WTC11 (cell line): ENCODE results near the gene HELZ.

Experiments used
- CBFB ChIP-seq: sonication (generic); formaldehyde crosslinking; IDR thresholded peaks from 2 replicates; pipeline ENCODE4 v1.8.1; 2022; ENCODE audit warnings: mild to moderate bottlenecking, low read depth, missing genetic modification reagents
- CREB1 ChIP-seq: sonication (generic); formaldehyde crosslinking; IDR thresholded peaks from 2 replicates; pipeline ENCODE4 v1.8.0; 2023; ENCODE audit warnings: mild to moderate bottlenecking, missing genetic modification reagents
- EMX1 ChIP-seq: fragments of 250-450 bp; sonication (Bioruptor Pico); IDR thresholded peaks from 2 replicates; pipeline ENCODE4 v1.8.0; 2021; ENCODE audit warnings: mild to moderate bottlenecking
- JUN ChIP-seq: sonication (generic); formaldehyde crosslinking; IDR thresholded peaks from 2 replicates; pipeline ENCODE4 v1.8.0; 2023; ENCODE audit warnings: mild to moderate bottlenecking, missing genetic modification reagents
- MYBL2 ChIP-seq: sonication (generic); formaldehyde crosslinking; IDR thresholded peaks from 2 replicates; pipeline ENCODE4 v1.8.1; 2023; ENCODE audit warnings: mild to moderate bottlenecking, moderate library complexity, missing genetic modification reagents
- NR3C1 ChIP-seq: sonication (generic); formaldehyde crosslinking; conservative IDR thresholded peaks from 2 replicates; pipeline ENCODE4 v1.8.1; 2023; ENCODE audit warnings: low read depth, mild to moderate bottlenecking, missing genetic modification reagents
- PRRX2 ChIP-seq: fragments of 250-450 bp; sonication (Bioruptor Pico); IDR thresholded peaks from 2 replicates; pipeline ENCODE4 v1.8.0; 2021; ENCODE audit warnings: mild to moderate bottlenecking
- RORB ChIP-seq: fragments of 250-450 bp; sonication (Bioruptor Pico); IDR thresholded peaks from 2 replicates; pipeline ENCODE4 v1.9.0; 2021; ENCODE audit warnings: mild to moderate bottlenecking
- ZNF219 ChIP-seq: sonication (generic); formaldehyde crosslinking; IDR thresholded peaks from 2 replicates; pipeline ENCODE4 v1.8.0; 2023; ENCODE audit warnings: missing genetic modification reagents, mild to moderate bottlenecking, borderline replicate concordance
- TF ChIP-seq, protein P1 (sequence below): fragments of 200-600 bp; IDR thresholded peaks from 2 replicates; pipeline ENCODE4 v1.8.0; 2022; ENCODE audit warnings: antibody characterized with exemption
- TF ChIP-seq, protein P2 (sequence below): sonication (generic); formaldehyde crosslinking; IDR thresholded peaks from 2 replicates; pipeline ENCODE4 v1.8.1; 2023; ENCODE audit warnings: mild to moderate bottlenecking, missing genetic modification reagents
- TF ChIP-seq, protein P3 (sequence below): sonication (generic); formaldehyde crosslinking; IDR thresholded peaks from 2 replicates; pipeline ENCODE4 v1.8.1; 2023; ENCODE audit warnings: mild to moderate bottlenecking, moderate library complexity, missing genetic modification reagents
- TF ChIP-seq, protein P4 (sequence below): sonication (generic); formaldehyde crosslinking; IDR thresholded peaks from 2 replicates; pipeline ENCODE4 v1.8.0; 2022; ENCODE audit warnings: mild to moderate bottlenecking, missing genetic modification reagents
- TF ChIP-seq, protein P5 (sequence below): sonication (generic); formaldehyde crosslinking; IDR thresholded peaks from 2 replicates; pipeline ENCODE4 v1.8.0; 2022; ENCODE audit warnings: mild to moderate bottlenecking, missing genetic modification reagents

DNA sequence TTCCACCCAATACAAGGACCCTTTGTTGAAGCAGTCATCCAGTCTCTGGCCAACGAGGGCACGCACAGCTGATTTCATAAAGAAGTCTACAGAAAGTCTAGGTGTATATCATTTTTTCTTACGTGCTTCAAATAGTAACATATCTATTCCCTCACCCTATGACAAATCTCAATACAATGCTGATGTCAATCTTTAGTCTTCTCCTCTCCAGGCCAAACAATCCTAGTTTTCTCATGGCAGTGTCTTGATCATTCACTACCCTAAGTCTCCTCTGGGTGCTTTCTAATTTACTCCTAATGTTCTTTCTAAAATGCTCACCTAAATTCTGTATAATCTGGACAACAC lies 108.0 kb downstream of the HELZ start:
- TF ChIP-seq, protein P1, sequence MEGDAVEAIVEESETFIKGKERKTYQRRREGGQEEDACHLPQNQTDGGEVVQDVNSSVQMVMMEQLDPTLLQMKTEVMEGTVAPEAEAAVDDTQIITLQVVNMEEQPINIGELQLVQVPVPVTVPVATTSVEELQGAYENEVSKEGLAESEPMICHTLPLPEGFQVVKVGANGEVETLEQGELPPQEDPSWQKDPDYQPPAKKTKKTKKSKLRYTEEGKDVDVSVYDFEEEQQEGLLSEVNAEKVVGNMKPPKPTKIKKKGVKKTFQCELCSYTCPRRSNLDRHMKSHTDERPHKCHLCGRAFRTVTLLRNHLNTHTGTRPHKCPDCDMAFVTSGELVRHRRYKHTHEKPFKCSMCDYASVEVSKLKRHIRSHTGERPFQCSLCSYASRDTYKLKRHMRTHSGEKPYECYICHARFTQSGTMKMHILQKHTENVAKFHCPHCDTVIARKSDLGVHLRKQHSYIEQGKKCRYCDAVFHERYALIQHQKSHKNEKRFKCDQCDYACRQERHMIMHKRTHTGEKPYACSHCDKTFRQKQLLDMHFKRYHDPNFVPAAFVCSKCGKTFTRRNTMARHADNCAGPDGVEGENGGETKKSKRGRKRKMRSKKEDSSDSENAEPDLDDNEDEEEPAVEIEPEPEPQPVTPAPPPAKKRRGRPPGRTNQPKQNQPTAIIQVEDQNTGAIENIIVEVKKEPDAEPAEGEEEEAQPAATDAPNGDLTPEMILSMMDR: no peak
- TF ChIP-seq, protein P2, sequence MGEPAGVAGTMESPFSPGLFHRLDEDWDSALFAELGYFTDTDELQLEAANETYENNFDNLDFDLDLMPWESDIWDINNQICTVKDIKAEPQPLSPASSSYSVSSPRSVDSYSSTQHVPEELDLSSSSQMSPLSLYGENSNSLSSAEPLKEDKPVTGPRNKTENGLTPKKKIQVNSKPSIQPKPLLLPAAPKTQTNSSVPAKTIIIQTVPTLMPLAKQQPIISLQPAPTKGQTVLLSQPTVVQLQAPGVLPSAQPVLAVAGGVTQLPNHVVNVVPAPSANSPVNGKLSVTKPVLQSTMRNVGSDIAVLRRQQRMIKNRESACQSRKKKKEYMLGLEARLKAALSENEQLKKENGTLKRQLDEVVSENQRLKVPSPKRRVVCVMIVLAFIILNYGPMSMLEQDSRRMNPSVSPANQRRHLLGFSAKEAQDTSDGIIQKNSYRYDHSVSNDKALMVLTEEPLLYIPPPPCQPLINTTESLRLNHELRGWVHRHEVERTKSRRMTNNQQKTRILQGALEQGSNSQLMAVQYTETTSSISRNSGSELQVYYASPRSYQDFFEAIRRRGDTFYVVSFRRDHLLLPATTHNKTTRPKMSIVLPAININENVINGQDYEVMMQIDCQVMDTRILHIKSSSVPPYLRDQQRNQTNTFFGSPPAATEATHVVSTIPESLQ (CRISPR knock-in tag): no peak
- TF ChIP-seq MYBL2 (CRISPR knock-in tag): no peak
- TF ChIP-seq, protein P3, sequence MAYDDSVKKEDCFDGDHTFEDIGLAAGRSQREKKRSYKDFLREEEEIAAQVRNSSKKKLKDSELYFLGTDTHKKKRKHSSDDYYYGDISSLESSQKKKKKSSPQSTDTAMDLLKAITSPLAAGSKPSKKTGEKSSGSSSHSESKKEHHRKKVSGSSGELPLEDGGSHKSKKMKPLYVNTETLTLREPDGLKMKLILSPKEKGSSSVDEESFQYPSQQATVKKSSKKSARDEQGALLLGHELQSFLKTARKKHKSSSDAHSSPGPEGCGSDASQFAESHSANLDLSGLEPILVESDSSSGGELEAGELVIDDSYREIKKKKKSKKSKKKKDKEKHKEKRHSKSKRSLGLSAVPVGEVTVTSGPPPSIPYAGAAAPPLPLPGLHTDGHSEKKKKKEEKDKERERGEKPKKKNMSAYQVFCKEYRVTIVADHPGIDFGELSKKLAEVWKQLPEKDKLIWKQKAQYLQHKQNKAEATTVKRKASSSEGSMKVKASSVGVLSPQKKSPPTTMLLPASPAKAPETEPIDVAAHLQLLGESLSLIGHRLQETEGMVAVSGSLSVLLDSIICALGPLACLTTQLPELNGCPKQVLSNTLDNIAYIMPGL (CRISPR knock-in tag): no peak
- TF ChIP-seq, protein P4, sequence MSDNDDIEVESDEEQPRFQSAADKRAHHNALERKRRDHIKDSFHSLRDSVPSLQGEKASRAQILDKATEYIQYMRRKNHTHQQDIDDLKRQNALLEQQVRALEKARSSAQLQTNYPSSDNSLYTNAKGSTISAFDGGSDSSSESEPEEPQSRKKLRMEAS (CRISPR knock-in tag): no peak
- TF ChIP-seq RORB: no peak
- no peak for TF ChIP-seq ZNF219 (CRISPR knock-in tag)
- no peak for TF ChIP-seq JUN (CRISPR knock-in tag)
- no peak for TF ChIP-seq CBFB (CRISPR knock-in tag)
- TF ChIP-seq, protein P5, sequence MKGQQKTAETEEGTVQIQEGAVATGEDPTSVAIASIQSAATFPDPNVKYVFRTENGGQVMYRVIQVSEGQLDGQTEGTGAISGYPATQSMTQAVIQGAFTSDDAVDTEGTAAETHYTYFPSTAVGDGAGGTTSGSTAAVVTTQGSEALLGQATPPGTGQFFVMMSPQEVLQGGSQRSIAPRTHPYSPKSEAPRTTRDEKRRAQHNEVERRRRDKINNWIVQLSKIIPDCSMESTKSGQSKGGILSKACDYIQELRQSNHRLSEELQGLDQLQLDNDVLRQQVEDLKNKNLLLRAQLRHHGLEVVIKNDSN: no peak
- no peak for TF ChIP-seq PRRX2 (CRISPR knock-in tag)
- no peak for TF ChIP-seq NR3C1 (CRISPR knock-in tag)
- no peak for TF ChIP-seq EMX1
- TF ChIP-seq CREB1 (CRISPR knock-in tag): no peak
